HG03064 (cell line): Measurements from ENCODE around the gene MBTD1.
"Not testable (repeated sequence)": the region's sequence is repeated elsewhere in the genome, so short reads cannot be mapped to it uniquely, and the experiment has no call there.

ENCODE experiments used
- ATAC-seq: cut with Tn5 transposase; IDR thresholded peaks from one replicate; pipeline ENCODE4 v1.9.1; 2021; ENCODE audit warnings: low read depth; ENCODE audit not compliant: unreplicated experiment

MBTD1 gene

GRCh38 chr17:51191895-51192294 lies 68.0 kb downstream of the MBTD1 start:
- ATAC-seq, result no peak

- ATAC-seq, result no peak
Observed at GRCh38 chr17:51189628-51190027, 70.2 kb downstream of the MBTD1 start.

GRCh38 chr17:51189162-51189561 lies 70.7 kb downstream of the MBTD1 start:
- no peak for ATAC-seq

- ATAC-seq, result no peak
Observed at GRCh38 chr17:51188271-51188833, 71.5 kb downstream of the MBTD1 start.

GRCh38 chr17:51185763-51186332 lies 74.0 kb downstream of the MBTD1 start:
- ATAC-seq, result no peak

- no peak for ATAC-seq
Observed at GRCh38 chr17:51184124-51184523, 75.7 kb downstream of the MBTD1 start.

GRCh38 chr17:51180486-51180885 lies 79.4 kb downstream of the MBTD1 start:
- ATAC-seq, result no peak

GRCh38 chr17:51172030-51172429 lies 87.8 kb downstream of the MBTD1 start:
- ATAC-seq, result not testable (repeated sequence)

GRCh38 chr17:51170736-51171135 lies 89.1 kb downstream of the MBTD1 start:
- ATAC-seq, result no peak

- ATAC-seq, result no peak
Observed at GRCh38 chr17:51169340-51169739, 90.5 kb downstream of the MBTD1 start.

GRCh38 chr17:51166987-51167931 lies 92.6 kb downstream of the MBTD1 start:
- peak; percentile 36 for ATAC-seq

GRCh38 chr17:51166198-51166986 lies 93.5 kb downstream of the MBTD1 start, which contains the start of gene NME2:
TSS of gene NME2 (plus strand) at chr17:51166411. CDS start at chr17:51166831, 420 bp downstream.
- ATAC-seq, result peak; percentile 92

GRCh38 chr17:51165680-51166197 lies 94.1 kb downstream of the MBTD1 start:
- ATAC-seq, result no peak

GRCh38 chr17:51164911-51165679 lies 94.8 kb downstream of the MBTD1 start:
- no peak for ATAC-seq

GRCh38 chr17:51161541-51161940 lies 98.3 kb downstream of the MBTD1 start:
- ATAC-seq, result no peak

- ATAC-seq, result no peak
Observed at GRCh38 chr17:51159604-51160003, 100.2 kb downstream of the MBTD1 start.

- ATAC-seq, result no peak
Observed at GRCh38 chr17:51155416-51155815, 104.4 kb downstream of the MBTD1 start.

GRCh38 chr17:51154176-51154575 lies 105.7 kb downstream of the MBTD1 start:
- no peak for ATAC-seq

GRCh38 chr17:51153210-51154072 lies 106.4 kb downstream of the MBTD1 start, which contains the start of gene NME1:
TSS of gene NME1 (plus strand) at chr17:51153559. CDS start at chr17:51155655, 2,096 bp downstream.
- ATAC-seq, result peak; percentile 87
